Measurements from ENCODE around the gene AKAP13. TPM values are rescaled to one million over a fixed set of nuclear protein-coding genes. Genes with fewer than 3 reads are reported as not detected.

The AKAP13 gene
- total RNA-seq, 1 experiment from 2014 or later, result 47.3 TPM

- Histone ChIP-seq H3K18ac (ENCODE audit: insufficient read length, low read depth, low read length) (no peak overlapping the region), H3K4ac (ENCODE audit: low read depth, low read length) (no peak overlapping the region), H2AK5ac (ENCODE audit: insufficient read length, low read length) (no peak overlapping the region), H3K4me1 (ENCODE audit: insufficient read depth, low read length) (0 out of 2 replicates have a peak, but pooled peaks cover 3% of the 10 kb centered on the region), H3K4me2 (ENCODE audit: insufficient read depth, insufficient read length, low read length) (no peak overlapping the region), H3T11ph (ENCODE audit: low read length) (no peak overlapping the region), H2BK12ac (ENCODE audit: insufficient read length, low read depth, low read length) (no peak overlapping the region), H4K5ac (ENCODE audit: insufficient read length, low read depth, low read length) (no peak overlapping the region), H3K9me3 (ENCODE audit: control insufficient read depth, low read depth, low read length) (no peaks in the 10 kb centered on the region), H3K23me2 (ENCODE audit: insufficient read length, low read depth, low read length, poor library complexity, severe bottlenecking) (no peaks in the 10 kb centered on the region), H3K14ac (ENCODE audit: insufficient read depth, low read length) (no peak overlapping the region), H2BK15ac (ENCODE audit: low read depth, low read length) (no peak overlapping the region), H2AFZ (ENCODE audit: low read length) (no peak overlapping the region), H2BK5ac (ENCODE audit: insufficient read length, low read length) (no peak overlapping the region), H4K20me1 (ENCODE audit: control insufficient read depth, insufficient read depth, insufficient read length) (no peaks in the 10 kb centered on the region), H4K8ac (replicated peaks; ENCODE audit: insufficient read length, low read depth, low read length) (no peak overlapping the region), H3K79me2 (ENCODE audit: insufficient read depth, low read length) (no peaks in the 10 kb centered on the region), H3K27me3 (ENCODE audit: insufficient read depth, low read length) (no peaks in the 10 kb centered on the region), H3K27ac (ENCODE audit: insufficient read length, low read depth, low read length) (no peak overlapping the region), H3K79me1 (ENCODE audit: insufficient read depth, low read depth, low read length, poor library complexity, severe bottlenecking) (no peaks in the 10 kb centered on the region), H3K9ac (ENCODE audit: extremely low read depth, insufficient read length, low read length) (no peak overlapping the region), H3K56ac (ENCODE audit: insufficient read length, low read depth, low read length) (no peak overlapping the region), H3K23ac (ENCODE audit: insufficient read length, low read depth, low read length) (no peak overlapping the region), H2BK20ac (ENCODE audit: low read depth, low read length, poor library complexity, severe bottlenecking) (no peak overlapping the region), H4K91ac (ENCODE audit: insufficient read length, low read depth, low read length) (no peak overlapping the region), H2BK120ac (ENCODE audit: low read depth, low read length, poor library complexity, severe bottlenecking) (no peak overlapping the region)
- H3K9me3 Mint-ChIP-seq, result no peaks in the 10 kb centered on the region
- H3K27ac Mint-ChIP-seq, result no peak overlapping the region
- H3K4me3 Mint-ChIP-seq, result no peak overlapping the region
- H3K4me1 Mint-ChIP-seq, result peaks cover 11 to 33% of the 10 kb centered on the region in 2 experiments
- whole genome bisulfite sequencing (ENCODE audit: extremely low coverage, insufficient read length, low lambda C conversion rate), result no CpG with 5 or more reads among the region's 6 CpGs
- no peak for TF ChIP-seq CTCF (conservative IDR thresholded peaks at IDR 0.05)
- 0 out of 7 replicates have a peak, but pooled peaks cover 0 to 7% (median 0%) of the 10 kb centered on the region in 3 experiments for H3K36me3 Mint-ChIP-seq (ENCODE audit: insufficient read depth in 1 of 3, low read depth in 3 of 3)
- DNase-seq, result no peak
- H3K27me3 Mint-ChIP-seq (ENCODE audit: low read depth), result no peaks in the 10 kb centered on the region
Measured at GRCh38 chr15:85562824-85563223, 182.4 kb downstream of the AKAP13 start.
